ENCODE data around the gene CA10.

DNA sequence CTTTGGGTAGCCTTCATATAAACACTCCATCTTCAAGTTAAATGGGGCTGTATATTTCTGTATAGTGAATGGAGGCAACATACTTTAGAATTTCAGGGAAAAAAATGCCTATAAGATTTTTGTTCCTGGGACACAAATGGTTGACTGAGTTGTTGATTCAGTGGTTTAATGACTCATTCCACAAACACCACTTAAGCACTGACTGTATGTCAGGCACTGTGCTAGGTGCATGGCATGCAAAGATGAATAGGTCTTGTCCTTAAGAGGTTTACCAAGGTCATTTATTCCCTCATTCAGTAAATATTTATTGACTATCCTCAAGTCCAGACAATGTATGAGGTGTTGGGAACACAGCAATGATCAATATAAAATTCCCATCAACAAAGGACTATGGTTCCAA, 417.1 kb downstream of the CA10 start:
- TF ChIP-seq POLR2A (IDR thresholded peaks at IDR 0.05; ENCODE audit: low read depth, low read length) (no peak), POLR2AphosphoS5 (IDR thresholded peaks at IDR 0.05; ENCODE audit: insufficient read depth, low read depth, low read length) (no peak), EZH2 (IDR thresholded peaks at IDR 0.05; ENCODE audit: borderline replicate concordance, low read depth, low read length, severe bottlenecking) (no peak), FOS (IDR thresholded peaks at IDR 0.05; ENCODE audit: borderline replicate concordance, insufficient read depth, low read length) (no peak), JUN (IDR thresholded peaks at IDR 0.05; ENCODE audit: borderline replicate concordance, insufficient read depth, insufficient read length, low read depth) (no peak)
- TF ChIP-seq, protein P1, sequence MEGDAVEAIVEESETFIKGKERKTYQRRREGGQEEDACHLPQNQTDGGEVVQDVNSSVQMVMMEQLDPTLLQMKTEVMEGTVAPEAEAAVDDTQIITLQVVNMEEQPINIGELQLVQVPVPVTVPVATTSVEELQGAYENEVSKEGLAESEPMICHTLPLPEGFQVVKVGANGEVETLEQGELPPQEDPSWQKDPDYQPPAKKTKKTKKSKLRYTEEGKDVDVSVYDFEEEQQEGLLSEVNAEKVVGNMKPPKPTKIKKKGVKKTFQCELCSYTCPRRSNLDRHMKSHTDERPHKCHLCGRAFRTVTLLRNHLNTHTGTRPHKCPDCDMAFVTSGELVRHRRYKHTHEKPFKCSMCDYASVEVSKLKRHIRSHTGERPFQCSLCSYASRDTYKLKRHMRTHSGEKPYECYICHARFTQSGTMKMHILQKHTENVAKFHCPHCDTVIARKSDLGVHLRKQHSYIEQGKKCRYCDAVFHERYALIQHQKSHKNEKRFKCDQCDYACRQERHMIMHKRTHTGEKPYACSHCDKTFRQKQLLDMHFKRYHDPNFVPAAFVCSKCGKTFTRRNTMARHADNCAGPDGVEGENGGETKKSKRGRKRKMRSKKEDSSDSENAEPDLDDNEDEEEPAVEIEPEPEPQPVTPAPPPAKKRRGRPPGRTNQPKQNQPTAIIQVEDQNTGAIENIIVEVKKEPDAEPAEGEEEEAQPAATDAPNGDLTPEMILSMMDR (IDR thresholded peaks at IDR 0.05; ENCODE audit: extremely low read depth in 1 of 2, insufficient read depth in 1 of 2, low read depth in 1 of 2, low read length in 2 of 2), result no peak
- TF ChIP-seq, protein P2, sequence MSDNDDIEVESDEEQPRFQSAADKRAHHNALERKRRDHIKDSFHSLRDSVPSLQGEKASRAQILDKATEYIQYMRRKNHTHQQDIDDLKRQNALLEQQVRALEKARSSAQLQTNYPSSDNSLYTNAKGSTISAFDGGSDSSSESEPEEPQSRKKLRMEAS (IDR thresholded peaks at IDR 0.05; ENCODE audit: insufficient read depth, insufficient read length), result no peak
